ENCODE measurements around the gene EGFR.

DNA sequence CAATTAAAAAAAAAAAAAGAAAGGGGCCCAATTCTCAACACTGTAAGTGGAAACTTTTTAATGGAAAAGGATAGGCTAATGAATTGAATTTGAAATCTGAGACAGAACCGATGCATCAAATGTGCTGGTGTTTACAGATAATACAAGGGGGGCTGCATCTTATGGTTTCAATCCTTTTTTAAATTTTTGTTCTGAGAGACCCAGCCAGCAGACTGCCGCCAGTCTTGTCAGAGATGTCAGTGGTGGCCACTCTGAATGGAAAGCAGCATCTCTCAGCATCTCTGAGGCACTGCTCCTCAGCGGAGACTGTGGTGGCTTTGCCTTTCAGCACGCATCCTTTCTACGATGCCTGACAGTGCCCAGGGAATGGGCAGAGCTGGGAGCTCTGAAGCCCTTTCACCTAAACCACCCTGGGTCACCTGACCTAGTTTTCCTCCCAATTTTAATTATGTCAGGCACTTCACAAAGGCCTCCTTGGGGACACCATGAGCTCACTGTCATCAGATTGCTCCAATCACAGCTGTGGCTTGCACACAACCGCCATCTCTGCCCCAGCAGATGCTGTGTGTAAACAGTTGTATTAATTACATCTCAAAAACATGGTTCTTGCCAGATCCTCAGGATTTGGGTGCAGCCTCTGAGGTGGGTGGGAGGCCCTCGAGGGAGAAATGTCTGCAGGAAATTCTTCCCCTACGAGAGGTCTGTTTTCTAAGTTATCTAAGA is 81.2 kb downstream of the EGFR start:
- TF ChIP-seq, protein P1, sequence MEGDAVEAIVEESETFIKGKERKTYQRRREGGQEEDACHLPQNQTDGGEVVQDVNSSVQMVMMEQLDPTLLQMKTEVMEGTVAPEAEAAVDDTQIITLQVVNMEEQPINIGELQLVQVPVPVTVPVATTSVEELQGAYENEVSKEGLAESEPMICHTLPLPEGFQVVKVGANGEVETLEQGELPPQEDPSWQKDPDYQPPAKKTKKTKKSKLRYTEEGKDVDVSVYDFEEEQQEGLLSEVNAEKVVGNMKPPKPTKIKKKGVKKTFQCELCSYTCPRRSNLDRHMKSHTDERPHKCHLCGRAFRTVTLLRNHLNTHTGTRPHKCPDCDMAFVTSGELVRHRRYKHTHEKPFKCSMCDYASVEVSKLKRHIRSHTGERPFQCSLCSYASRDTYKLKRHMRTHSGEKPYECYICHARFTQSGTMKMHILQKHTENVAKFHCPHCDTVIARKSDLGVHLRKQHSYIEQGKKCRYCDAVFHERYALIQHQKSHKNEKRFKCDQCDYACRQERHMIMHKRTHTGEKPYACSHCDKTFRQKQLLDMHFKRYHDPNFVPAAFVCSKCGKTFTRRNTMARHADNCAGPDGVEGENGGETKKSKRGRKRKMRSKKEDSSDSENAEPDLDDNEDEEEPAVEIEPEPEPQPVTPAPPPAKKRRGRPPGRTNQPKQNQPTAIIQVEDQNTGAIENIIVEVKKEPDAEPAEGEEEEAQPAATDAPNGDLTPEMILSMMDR (IDR thresholded peaks at IDR 0.05), result no peak
- TF ChIP-seq EP300 (IDR thresholded peaks at IDR 0.05) (no peak), POLR2A (IDR thresholded peaks at IDR 0.05; ENCODE audit: low read depth) (no peak)

Measured in esophagus muscularis mucosa (tissue), 4 donors.